K562 (cell line): Measurements from ENCODE around the gene CSAD. TPM values are rescaled to one million over a fixed set of nuclear protein-coding genes. Genes with fewer than 3 reads are reported as not detected.

ENCODE experiments used
- ADNP ChIP-seq: fragments of 200-800 bp; sonication (Bioruptor generic); IDR thresholded peaks from 2 replicates; pipeline ENCODE4 v1.6.1; 2016; ENCODE audit warnings: missing genetic modification characterization, missing compliant biosample characterization
- BDP1 ChIP-seq: IDR thresholded peaks from 3 replicates; pipeline ENCODE4 v1.6.1; 2011; ENCODE audit not compliant: insufficient read length, insufficient read depth
- CTBP1 ChIP-seq: fragments of 450-650 bp; IDR thresholded peaks from 2 replicates; pipeline ENCODE4 v1.6.1; 2016; ENCODE audit warnings: borderline replicate concordance
- HDAC8 ChIP-seq: fragments of 450-650 bp; IDR thresholded peaks from 2 replicates; pipeline ENCODE4 v1.6.1; 2016; ENCODE audit warnings: mild to moderate bottlenecking, missing genetic modification characterization, moderate library complexity, missing compliant biosample characterization
- PURB ChIP-seq: sonication (generic); formaldehyde crosslinking; IDR thresholded peaks from 2 replicates; pipeline ENCODE4 v1.9.0; 2021; ENCODE audit warnings: low read depth, mild to moderate bottlenecking, missing genetic modification reagents
- RBM39 ChIP-seq: fragments of 200-400 bp; formaldehyde crosslinking; optimal IDR thresholded peaks from 2 replicates; pipeline ENCODE3; 2018; ENCODE audit warnings: low read depth, low read length
- SLC30A9 ChIP-seq: fragments of 250-450 bp; sonication (Bioruptor Pico); IDR thresholded peaks from 2 replicates; pipeline ENCODE4 v1.8.0; 2022; ENCODE audit warnings: mild to moderate bottlenecking, moderate library complexity
- ZC3H11A ChIP-seq: IDR thresholded peaks from 2 replicates; pipeline ENCODE4 v1.6.1; 2012; ENCODE audit warnings: low read depth, low read length, improper control_type of control experiment
- ZFP30 ChIP-seq: fragments of 250-450 bp; sonication (Bioruptor Pico); IDR thresholded peaks from 2 replicates; pipeline ENCODE4 v1.8.0; 2022; ENCODE audit warnings: moderate library complexity, mild to moderate bottlenecking, inconsistent platforms, borderline replicate concordance
- ZNF224 ChIP-seq: sonication (generic); formaldehyde crosslinking; IDR thresholded peaks from 2 replicates; pipeline ENCODE4 v1.8.0; 2022; ENCODE audit warnings: mild to moderate bottlenecking, missing genetic modification reagents
- ZNF253 ChIP-seq: fragments of 250-450 bp; sonication (Bioruptor Pico); conservative IDR thresholded peaks from 2 replicates; pipeline ENCODE4 v1.6.1; 2021; ENCODE audit warnings: mild to moderate bottlenecking
- ZNF668 ChIP-seq: fragments of 250-450 bp; sonication (Bioruptor Pico); IDR thresholded peaks from 2 replicates; pipeline ENCODE4 v1.8.0; 2022; ENCODE audit warnings: mild to moderate bottlenecking, inconsistent platforms
- ZNF77 ChIP-seq: fragments of 250-450 bp; sonication (Bioruptor Pico); IDR thresholded peaks from 2 replicates; pipeline ENCODE4 v1.5.0; 2020
- polyA plus RNA-seq, 8 experiments: library from polyadenylated mRNA; depleted of rRNA in 4 of 8; stranded (reverse) in 5 of 8; unstranded in 3 of 8; fragments of >200 nt; fragmentation: Nextera tagmentation in 2 of 8; fragmentation: Illumina TruSeq in 1 of 8; extraction: Ambion mirVana in 2 of 8; extraction: Trizol in 1 of 8; gene quantifications; 2 replicates each; pipeline versions ENCODE4 v1.2.1 to v1.2.3, GENCODE V29; 2011 to 2014; ENCODE audit warnings: inconsistent platforms in 1 of 8, missing spikeins in 1 of 8
- total RNA-seq, 7 experiments: library from RNA; depleted of rRNA in 6 of 7; stranded (reverse); fragments of >200 nt in 6 of 7; fragmentation: Illumina TruSeq in 2 of 7; extraction: Trizol in 2 of 7; gene quantifications; 2 replicates each; pipeline versions ENCODE4 v1.2.1 to v1.2.3, GENCODE V29; 2011 to 2021; ENCODE audit warnings: low replicate concordance in 1 of 7
- TF ChIP-seq, protein P1 (sequence below), 3 experiments: fragments of 200-800 bp in 1 of 3; fragments of 250-450 bp in 1 of 3; fragments of 450-650 bp in 1 of 3; sonication (Bioruptor Pico) in 1 of 3; sonication (Bioruptor generic) in 1 of 3; formaldehyde crosslinking in 1 of 3; IDR thresholded peaks; 2 replicates each; pipeline versions ENCODE4 v1.6.1 to v1.8.0; 2016 to 2022; ENCODE audit warnings: mild to moderate bottlenecking in 2 of 3, missing genetic modification characterization in 2 of 3, missing compliant biosample characterization in 1 of 3, moderate library complexity in 1 of 3
- TF ChIP-seq, protein P2 (sequence below): sonication (generic); formaldehyde crosslinking; IDR thresholded peaks from 2 replicates; pipeline ENCODE4 v1.9.0; 2022; ENCODE audit warnings: mild to moderate bottlenecking, missing genetic modification reagents
- TF ChIP-seq, protein P3 (sequence below): fragments of 250-450 bp; sonication (Bioruptor Pico); IDR thresholded peaks from 2 replicates; pipeline ENCODE4 v1.9.0; 2021; ENCODE audit warnings: mild to moderate bottlenecking, inconsistent platforms
- TF ChIP-seq, protein P4 (sequence below): fragments of 250-450 bp; sonication (Bioruptor Pico); IDR thresholded peaks from 2 replicates; pipeline ENCODE4 v1.4.0; 2020

The CSAD gene
- total and polyA plus RNA-seq, 9 of the 15 experiments (the other 6 are each of a cell fraction or from before 2014, with no cell fraction given) = 1.8 to 19.6 (median 8.1) TPM

DNA sequence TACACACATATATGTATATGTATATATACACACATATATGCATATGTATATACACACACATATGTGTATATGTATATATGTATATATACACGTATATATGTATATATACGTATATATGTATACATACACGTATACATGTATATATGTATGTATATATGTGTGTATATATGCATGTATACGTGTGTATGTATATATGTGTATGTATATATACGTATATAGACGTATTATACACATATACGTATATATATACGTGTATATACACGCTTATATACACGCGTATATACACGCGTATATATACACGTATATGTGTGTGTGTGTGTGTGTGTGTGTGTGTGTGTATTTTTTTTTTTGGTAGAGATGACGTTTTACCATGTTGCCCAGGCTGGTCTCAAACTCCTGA, 33.1 kb downstream of the CSAD start (continued):
- TF ChIP-seq, protein P1, sequence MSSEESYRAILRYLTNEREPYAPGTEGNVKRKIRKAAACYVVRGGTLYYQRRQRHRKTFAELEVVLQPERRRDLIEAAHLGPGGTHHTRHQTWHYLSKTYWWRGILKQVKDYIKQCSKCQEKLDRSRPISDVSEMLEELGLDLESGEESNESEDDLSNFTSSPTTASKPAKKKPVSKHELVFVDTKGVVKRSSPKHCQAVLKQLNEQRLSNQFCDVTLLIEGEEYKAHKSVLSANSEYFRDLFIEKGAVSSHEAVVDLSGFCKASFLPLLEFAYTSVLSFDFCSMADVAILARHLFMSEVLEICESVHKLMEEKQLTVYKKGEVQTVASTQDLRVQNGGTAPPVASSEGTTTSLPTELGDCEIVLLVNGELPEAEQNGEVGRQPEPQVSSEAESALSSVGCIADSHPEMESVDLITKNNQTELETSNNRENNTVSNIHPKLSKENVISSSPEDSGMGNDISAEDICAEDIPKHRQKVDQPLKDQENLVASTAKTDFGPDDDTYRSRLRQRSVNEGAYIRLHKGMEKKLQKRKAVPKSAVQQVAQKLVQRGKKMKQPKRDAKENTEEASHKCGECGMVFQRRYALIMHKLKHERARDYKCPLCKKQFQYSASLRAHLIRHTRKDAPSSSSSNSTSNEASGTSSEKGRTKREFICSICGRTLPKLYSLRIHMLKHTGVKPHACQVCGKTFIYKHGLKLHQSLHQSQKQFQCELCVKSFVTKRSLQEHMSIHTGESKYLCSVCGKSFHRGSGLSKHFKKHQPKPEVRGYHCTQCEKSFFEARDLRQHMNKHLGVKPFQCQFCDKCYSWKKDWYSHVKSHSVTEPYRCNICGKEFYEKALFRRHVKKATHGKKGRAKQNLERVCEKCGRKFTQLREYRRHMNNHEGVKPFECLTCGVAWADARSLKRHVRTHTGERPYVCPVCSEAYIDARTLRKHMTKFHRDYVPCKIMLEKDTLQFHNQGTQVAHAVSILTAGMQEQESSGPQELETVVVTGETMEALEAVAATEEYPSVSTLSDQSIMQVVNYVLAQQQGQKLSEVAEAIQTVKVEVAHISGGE (CRISPR knock-in tag; IDR thresholded peaks at IDR 0.05) = peak in 1 of 3 experiments; percentile 81; a peak in 2 of 6 replicates
- TF ChIP-seq ZNF668 (CRISPR knock-in tag) = peak; percentile 69; the same call in 1 of the 2 replicates
- TF ChIP-seq ZFP30 (CRISPR knock-in tag) = peak; percentile 78
- TF ChIP-seq, protein P2, sequence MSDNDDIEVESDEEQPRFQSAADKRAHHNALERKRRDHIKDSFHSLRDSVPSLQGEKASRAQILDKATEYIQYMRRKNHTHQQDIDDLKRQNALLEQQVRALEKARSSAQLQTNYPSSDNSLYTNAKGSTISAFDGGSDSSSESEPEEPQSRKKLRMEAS (CRISPR knock-in tag) = no peak
- no peak for TF ChIP-seq RBM39
- no peak for TF ChIP-seq CTBP1
- TF ChIP-seq, protein P3, sequence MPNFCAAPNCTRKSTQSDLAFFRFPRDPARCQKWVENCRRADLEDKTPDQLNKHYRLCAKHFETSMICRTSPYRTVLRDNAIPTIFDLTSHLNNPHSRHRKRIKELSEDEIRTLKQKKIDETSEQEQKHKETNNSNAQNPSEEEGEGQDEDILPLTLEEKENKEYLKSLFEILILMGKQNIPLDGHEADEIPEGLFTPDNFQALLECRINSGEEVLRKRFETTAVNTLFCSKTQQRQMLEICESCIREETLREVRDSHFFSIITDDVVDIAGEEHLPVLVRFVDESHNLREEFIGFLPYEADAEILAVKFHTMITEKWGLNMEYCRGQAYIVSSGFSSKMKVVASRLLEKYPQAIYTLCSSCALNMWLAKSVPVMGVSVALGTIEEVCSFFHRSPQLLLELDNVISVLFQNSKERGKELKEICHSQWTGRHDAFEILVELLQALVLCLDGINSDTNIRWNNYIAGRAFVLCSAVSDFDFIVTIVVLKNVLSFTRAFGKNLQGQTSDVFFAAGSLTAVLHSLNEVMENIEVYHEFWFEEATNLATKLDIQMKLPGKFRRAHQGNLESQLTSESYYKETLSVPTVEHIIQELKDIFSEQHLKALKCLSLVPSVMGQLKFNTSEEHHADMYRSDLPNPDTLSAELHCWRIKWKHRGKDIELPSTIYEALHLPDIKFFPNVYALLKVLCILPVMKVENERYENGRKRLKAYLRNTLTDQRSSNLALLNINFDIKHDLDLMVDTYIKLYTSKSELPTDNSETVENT = peak; percentile 94
- TF ChIP-seq ZNF253 = peak; percentile 77; the same call in 1 of the 2 replicates
- TF ChIP-seq ZNF77 = 0 out of 2 replicates have a peak, but pooled peaks have one; percentile 45
- TF ChIP-seq SLC30A9 (CRISPR knock-in tag) = peak; percentile 99
- no peak for TF ChIP-seq PURB
- TF ChIP-seq ZNF224 (CRISPR knock-in tag) = no peak
- no peak for TF ChIP-seq ZC3H11A
- 0 out of 2 replicates have a peak, but pooled peaks have one; percentile 41 for TF ChIP-seq HDAC8 (tag)
- TF ChIP-seq, protein P4, sequence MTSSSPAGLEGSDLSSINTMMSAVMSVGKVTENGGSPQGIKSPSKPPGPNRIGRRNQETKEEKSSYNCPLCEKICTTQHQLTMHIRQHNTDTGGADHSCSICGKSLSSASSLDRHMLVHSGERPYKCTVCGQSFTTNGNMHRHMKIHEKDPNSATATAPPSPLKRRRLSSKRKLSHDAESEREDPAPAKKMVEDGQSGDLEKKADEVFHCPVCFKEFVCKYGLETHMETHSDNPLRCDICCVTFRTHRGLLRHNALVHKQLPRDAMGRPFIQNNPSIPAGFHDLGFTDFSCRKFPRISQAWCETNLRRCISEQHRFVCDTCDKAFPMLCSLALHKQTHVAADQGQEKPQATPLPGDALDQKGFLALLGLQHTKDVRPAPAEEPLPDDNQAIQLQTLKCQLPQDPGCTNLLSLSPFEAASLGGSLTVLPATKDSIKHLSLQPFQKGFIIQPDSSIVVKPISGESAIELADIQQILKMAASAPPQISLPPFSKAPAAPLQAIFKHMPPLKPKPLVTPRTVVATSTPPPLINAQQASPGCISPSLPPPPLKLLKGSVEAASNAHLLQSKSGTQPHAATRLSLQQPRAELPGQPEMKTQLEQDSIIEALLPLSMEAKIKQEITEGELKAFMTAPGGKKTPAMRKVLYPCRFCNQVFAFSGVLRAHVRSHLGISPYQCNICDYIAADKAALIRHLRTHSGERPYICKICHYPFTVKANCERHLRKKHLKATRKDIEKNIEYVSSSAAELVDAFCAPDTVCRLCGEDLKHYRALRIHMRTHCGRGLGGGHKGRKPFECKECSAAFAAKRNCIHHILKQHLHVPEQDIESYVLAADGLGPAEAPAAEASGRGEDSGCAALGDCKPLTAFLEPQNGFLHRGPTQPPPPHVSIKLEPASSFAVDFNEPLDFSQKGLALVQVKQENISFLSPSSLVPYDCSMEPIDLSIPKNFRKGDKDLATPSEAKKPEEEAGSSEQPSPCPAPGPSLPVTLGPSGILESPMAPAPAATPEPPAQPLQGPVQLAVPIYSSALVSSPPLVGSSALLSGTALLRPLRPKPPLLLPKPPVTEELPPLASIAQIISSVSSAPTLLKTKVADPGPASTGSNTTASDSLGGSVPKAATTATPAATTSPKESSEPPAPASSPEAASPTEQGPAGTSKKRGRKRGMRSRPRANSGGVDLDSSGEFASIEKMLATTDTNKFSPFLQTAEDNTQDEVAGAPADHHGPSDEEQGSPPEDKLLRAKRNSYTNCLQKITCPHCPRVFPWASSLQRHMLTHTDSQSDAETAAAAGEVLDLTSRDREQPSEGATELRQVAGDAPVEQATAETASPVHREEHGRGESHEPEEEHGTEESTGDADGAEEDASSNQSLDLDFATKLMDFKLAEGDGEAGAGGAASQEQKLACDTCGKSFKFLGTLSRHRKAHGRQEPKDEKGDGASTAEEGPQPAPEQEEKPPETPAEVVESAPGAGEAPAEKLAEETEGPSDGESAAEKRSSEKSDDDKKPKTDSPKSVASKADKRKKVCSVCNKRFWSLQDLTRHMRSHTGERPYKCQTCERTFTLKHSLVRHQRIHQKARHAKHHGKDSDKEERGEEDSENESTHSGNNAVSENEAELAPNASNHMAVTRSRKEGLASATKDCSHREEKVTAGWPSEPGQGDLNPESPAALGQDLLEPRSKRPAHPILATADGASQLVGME (CRISPR knock-in tag) = peak; percentile 79; the same call in 1 of the 2 replicates
- TF ChIP-seq ADNP (tag) = no peak
- TF ChIP-seq BDP1 = no peak
